NCI-H1436 (cell line): ENCODE results near the gene CPA5.
"Not testable (repeated sequence)": the region's sequence is repeated elsewhere in the genome, so short reads cannot be mapped to it uniquely, and the experiment has no call there.

Experiments used
- DNase-seq: peaks from one replicate; lab custom pipeline; 2025; lab: John Stamatoyannopoulos, UW

The CPA5 gene

DNA sequence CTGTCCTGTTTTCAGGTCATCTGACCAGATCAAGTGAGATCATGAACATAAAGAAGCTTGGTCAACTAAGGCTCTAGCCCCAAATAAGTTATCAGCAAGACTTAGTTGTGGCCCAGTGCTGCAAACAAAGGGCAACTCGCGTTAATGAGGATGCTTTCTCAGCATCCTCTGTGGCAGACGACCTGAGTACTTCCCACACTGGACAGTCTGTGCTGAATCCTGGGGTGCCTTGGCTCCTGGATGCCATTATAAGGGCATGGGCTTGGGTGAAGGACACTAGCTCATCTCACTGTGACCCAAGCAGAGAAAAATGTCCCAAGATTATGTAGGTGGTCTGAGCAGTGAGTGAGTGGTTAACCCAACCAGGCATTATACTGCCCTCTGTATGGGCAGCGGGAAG, 13.9 kb downstream of the CPA5 start:
- no peak for DNase-seq

DNA sequence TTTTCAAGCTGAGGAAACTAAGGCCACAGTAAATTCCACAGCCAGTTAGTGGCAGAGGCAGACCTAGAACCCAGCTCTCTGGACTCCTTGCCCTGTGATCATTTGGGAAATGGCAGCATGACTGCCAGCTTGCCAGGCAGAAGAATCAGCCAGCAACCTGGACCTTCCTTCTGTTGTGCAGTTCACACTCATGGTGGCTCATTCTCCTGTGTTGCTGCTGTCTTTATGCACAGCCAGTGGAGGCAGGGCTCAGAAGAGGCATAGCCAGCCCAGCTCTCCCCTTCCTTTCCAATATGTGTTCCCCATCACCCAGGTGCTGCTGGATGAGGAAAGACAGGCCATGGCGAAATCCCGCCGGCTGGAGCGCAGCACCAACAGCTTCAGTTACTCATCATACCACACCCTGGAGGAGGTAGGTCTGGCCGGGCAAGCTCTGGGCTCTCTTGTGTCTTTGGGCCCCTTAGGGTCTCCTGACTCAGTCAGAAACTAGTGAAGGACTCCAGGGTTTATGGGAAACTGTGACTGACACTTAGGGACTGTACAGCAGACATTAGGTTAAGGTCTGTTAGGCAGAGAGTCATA, 14.8 kb downstream of the CPA5 start:
- no peak for DNase-seq

DNA sequence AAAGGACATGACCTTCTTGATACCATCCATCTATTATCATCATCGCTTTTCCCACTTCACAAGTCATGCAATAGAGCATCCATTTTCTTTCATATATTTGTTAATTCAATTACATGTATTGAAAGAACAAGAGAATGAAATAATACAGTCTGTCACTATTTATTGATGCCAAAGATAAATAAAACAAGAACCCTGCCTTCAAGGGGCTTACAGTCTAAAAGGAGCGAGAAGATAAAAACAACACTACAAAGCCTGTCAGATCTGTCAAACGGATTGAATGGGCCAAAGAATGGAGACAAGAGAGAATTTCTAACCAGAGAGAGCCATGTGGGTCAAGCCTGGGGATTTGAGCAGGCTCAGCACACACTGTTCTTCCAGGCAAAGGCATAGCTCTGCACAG, 15.9 kb downstream of the CPA5 start:
- no peak for DNase-seq

DNA sequence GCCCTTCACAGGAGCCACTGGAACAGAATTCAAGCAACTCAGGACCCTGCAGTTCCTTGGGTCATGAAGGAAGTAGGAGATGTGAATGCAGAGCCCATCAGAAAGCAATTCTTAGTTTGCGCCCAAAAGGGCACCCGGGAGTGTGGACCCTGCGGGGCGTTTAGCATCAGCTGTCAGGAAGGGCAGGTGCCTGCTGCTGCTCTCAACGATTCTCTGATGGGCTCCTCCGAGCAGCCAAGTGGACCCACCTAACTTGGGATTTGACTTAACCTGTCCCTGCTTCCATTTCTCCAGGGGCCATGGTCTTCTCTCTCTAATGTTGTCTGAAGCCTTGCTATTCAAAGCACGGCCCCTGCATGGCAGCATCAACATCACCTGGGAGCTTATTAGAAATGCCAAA, 17.1 kb downstream of the CPA5 start:
- no peak for DNase-seq

DNA sequence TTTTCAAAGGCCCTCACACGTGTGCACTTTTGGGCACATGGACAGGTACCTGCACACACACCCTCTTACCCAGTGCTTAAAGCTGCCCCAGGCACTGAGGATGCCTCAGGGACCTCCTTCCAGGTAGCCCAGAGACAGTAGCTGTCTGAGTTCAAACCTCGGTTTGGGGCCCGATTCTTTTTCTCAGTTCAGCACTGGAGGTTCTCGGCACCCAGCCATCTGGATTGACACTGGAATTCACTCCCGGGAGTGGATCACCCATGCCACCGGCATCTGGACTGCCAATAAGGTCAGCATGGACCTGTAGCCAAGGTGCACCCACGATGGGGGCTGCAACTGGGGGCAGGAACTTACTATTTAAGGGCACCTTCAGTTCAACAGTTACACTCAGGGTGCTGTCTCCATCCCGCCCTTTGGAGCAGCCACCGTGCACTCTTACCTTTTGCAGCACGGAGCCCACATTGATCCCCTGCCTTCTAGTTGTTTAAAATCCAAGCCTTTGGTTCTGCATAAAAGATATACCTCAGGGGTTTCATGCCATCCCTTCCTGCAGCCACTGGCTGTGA, 17.7 kb downstream of the CPA5 start:
- DNase-seq: no peak

DNA sequence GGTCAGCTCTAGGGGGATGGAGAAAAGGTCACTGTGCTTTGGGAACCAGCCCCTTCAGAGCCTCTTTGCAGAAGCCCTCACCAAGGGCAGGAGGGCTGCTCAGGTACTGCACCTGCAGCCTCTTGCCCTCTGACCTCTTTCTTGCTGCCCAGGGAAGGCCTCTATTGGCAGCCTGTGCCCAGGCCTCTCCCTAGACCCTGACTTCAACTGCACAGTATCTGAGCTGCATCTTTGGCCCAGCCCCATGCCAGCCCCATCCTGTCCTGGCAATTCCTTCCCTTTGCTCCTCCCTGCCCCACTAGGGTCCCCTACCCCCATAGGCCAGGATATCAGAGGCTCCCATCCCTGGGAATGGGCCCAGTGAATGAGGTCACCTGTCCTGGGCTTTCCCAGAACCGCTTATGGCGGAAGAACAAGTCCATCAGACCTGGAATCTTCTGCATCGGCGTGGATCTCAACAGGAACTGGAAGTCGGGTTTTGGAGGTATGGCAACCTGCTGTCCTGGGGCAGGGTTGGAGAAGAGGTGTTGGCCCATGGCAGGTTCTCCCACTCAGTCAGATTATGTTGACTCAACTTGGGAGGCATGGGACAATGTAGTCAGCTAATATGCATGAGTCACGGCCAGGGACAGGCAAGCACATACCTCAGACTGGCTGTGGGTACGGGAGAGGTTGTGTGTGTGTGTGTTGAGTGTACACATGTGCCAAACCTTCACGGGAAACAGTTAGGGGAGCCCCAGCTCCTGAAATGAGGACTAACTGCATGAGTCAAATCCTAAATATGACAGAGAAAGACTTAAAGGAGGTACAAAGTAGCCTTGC, 18.6 kb downstream of the CPA5 start:
- DNase-seq: no peak

DNA sequence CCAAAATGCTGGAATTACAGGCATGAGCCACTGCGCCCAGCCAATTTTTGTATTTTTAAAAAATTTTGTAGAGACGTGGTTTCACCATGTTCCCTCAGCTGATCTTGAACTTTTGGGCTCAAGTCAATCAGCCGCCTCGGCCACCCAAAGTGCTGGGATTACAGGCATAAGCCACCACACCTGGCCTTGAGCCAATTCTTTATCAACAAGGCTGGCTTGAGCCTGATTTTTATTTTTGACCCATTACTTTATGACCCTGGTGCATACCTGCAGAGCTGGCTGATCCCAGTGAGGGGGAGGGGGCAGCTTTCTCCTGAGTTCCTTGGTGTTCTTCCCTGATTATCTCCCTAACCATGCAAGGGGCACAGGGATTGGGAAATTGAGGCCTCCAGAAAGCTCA, 19.8 kb downstream of the CPA5 start:
- DNase-seq: no peak

DNA sequence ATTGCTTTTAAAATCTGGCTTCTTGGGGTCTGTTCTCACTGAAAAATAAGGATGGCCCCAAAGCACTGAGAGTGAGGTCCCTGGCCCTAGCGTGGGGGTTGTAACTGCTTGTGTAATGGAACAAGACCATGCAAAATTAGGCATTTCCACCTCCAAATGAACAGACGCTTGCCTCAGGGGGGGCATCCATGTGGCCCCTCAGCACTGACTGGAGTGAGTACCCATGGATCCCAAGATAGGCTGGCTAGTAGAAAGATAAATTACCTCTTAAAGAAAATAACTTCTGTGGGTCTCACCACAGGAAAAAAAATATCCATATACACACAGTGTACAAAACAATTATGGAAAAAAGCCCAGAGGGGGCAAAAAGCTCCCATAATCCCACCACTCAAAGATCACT, 20.5 kb downstream of the CPA5 start:
- DNase-seq: no peak

DNA sequence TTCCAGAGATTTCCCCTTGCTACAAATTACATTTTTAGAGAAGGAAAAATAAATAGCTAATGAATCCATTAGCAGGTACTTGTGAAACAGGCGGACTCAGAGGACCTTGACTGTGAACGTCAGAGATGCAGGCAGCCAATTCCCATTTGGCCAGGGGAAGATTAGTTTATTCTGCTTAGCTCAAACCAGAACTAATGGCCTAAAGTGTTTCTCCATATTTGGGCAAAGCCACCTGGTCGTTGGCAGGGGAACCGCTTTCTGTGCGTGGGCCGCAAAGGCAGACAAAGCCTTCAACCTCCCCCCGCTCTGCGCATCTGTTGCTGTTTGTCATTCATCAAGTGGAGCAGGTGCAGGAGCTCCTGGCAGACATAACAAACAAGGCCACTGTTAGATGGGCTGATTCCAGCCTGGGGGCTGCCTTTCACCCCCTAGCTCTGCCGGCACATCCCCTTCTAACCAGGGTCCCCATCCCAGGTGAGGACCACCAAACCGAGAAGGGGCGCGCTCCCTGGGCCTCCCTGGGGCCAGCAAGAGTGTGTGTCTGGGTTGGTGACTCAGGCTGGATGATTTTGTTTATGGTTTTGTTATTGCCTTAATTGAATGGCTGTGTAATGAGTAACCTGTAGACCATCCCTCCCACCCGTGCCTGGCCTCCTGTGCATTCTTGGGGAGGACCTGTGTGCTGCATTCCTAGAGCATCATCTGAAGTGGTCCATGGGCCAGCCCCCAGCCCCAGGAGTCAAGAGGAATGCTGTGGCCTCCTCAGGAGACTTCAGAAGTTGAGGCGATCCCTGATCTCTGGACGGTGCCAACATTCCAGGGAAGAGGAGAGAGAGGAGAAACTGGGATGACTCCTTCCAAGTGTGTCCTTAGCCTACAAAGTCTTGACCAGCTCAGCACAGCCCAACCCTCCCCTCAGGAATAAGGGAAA, 21.2 kb downstream of the CPA5 start:
- DNase-seq: peak; percentile 99

DNA sequence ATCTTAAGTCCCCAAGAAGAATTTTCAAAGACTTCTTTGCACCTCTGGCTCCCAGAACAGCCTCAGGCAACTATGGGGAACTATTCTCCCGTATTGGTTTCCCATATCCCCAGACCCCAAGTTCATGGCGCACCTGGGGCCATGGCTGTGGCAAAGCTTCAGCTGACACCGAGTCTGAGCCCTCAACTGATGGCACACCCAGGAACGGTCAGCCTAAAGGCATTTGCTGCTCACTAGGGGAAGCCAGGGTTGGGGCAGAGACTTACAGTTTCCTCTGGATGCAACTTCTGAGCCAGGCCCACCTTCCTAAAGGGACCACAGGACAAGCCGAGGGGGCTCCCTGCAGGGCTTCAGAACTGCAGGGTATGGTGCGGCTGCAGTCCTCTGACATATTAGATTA, 21.9 kb downstream of the CPA5 start:
- no peak for DNase-seq

DNA sequence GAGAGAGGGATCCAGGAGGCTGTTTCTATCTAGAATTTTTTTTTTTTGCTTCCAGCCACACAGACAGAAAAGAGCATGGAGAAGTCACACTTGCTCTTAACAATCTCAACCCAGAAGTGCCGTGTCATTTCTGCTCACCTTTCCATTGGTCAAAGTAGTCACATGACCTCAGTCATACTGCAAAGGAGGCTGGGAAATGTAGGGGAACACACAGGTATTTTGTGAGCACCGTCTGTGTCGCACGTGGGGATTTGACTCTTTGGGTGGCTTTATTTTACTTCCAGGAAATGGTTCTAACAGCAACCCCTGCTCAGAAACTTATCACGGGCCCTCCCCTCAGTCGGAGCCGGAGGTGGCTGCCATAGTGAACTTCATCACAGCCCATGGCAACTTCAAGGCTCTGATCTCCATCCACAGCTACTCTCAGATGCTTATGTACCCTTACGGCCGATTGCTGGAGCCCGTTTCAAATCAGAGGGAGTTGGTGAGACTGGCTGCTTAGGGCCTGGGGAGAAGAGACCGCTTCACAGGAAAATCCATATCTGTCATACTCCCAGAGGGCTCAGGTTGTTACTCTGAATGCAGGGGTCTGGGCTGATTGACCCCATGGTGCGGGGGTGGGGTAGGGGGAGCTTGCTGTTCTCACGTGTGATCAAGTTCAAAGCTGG, 22.6 kb downstream of the CPA5 start:
- peak; percentile 57 for DNase-seq

DNA sequence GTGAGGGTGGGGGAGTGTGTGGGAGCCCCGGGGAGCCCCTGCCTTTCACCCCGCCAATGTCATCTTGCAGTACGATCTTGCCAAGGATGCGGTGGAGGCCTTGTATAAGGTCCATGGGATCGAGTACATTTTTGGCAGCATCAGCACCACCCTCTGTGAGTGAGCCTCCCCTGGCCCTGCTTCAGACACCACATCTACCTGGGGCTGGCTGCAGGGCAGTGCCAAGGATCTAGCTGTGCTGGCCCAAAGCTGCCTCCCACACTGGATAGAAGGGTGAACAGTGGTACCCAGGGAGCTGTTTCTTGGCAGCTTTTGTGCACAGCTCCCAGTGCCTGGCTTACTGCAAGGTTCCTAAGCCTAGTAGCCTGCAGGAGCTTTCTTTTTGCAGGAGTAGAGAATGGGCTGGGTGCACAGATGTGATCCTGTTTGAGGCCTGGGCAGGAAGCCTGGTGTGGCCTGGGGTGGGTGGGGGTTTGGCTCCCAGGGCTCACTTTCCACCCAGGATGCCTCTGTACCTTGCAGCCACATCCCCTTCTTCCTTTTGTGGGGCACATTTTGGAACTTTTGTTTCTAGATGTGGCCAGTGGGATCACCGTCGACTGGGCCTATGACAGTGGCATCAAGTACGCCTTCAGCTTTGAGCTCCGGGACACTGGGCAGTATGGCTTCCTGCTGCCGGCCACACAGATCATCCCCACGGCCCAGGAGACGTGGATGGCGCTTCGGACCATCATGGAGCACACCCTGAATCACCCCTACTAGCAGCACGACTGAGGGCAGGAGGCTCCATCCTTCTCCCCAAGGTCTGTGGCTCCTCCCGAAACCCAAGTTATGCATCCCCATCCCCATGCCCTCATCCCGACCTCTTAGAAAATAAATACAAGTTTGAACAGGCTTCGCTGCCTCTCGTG, 23.5 kb downstream of the CPA5 start:
- DNase-seq: no peak

DNA sequence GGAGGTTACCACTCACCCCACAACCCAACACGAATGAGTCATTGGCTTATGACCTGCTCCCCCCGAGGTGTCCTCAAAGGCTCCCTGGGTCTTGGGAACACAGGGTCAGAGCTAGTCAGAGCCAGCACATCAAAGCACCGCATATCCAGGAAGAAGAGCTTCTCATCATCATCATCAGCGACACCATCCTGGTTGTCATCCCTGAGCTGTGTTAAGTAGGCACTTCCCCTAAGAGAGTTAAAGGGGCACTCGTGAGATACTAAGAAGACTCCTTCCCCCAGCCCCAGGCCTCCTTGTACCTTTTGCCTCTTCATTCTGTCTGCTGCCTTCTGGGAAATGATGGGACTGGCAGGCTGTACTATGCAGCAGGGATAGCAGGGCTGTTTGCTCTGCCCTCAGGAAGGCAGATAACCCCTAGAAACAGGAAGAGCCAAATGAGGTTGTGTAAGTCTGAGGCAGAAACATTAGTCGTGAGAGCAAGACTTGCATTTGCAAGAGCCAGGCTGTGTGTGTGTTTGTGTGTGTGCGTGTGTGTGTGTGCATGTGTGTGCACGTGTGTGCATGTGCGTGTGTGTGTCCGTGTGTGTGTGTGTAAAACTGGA, 24.6 kb downstream of the CPA5 start:
- DNase-seq: no peak

DNA sequence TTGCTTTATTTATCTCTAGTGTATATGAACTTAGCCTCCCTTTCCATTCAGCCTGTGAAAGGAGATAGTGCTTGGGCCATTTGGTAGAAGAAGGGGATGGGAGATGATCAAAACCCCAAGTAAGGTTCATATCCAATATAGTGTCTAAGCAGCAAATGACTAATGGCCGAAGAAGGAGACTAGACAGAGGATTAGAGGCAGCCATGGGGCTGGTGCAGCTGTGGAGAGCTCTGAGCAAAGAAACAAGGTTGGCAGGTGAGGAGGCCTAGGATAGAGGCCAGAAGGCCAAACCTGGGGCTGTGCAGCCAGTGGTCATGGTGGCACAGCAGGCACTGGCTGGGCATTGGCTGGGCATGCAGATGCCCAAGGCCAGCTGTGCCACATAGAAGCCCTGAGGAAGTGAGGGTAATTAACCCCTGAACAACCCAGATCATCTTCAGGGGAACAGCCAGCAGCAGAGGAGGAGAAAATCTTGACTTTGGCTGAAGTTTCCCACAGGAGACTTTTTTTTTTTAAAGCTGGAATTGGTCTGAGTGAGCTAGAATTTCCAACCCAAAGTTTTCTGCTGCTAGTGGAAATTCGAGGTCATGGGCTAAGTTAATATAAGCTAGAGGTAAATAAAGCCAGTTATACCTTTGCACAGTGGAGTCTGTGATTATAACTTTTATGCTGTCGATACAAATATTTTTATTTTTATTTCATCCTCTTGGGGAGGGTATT, 25.4 kb downstream of the CPA5 start:
- no peak for DNase-seq

DNA sequence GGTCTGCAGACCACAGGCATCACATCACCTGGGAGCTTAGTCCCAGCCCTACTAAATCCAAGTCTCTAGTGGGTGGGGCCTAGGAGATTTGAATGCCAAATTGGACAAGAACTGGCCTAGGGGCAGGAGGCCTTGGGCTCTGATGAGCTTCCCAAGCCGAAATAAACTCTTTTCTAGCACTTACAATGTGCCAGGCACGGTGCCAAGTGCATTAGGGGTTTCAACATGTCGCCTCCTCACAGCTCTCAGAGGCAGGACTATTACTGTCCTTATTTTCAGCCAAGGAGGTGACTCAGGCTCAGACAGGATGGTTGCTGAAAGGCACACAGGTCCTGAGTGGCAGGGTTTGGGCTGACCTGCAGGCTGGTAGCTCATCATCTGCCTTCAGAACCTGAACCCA, 26.4 kb downstream of the CPA5 start:
- DNase-seq: no peak

DNA sequence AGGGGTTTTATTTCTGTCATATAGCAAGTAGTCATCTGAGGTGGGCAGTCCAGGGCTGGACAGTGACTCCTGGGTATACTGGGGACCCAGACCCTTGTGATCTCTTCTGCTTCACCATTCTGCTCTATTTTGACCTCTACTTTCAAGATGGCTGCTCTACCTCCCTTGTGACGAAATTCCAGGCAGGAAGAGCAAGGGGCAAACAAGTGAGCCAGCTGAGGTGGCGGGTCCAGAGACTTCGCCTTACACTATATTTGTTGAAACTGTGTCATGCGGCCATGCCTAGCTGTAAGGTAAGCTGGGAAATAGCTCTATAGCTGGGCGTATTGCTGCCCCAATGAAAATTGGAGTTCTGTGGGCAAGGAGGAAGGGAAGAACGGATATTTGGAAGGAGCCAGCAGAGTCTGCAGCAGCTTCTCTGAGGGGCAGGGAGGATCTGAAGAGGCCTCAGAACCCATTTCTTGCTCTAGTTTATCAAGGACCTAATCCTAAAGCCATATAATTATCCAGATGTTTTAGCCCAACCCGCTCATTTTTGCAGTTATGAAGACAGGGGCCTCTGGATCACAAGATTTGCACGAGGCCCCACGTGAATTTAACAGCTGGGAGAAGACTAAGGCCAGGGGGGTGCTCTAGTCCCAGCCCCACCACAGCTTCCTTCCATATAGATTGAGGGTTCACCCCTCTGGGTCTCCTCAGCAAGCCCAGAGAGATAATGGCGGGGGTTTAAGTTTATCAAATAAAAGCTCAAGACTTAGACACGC, 28.0 kb downstream of the CPA5 start:
- DNase-seq: no peak

DNA sequence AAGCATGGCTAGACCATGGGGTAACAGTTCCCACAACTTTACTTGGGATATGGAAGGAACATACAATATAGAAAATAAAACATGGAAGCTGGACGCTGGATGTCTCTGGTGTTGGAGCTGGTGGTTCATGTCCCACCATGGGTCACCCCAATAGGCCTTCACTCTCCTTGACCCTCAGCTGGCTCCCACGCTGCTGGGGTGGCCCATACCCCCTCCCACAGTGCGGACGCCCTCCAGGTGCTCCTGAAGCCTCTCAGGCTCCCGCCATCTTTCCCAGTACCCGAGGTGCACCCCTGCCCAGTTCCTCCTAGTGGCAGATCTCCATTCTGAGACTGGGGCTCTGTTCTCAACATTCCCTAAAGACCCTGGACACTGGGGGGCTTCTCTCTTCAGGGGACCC, 29.9 kb downstream of the CPA5 start:
- DNase-seq: no peak

DNA sequence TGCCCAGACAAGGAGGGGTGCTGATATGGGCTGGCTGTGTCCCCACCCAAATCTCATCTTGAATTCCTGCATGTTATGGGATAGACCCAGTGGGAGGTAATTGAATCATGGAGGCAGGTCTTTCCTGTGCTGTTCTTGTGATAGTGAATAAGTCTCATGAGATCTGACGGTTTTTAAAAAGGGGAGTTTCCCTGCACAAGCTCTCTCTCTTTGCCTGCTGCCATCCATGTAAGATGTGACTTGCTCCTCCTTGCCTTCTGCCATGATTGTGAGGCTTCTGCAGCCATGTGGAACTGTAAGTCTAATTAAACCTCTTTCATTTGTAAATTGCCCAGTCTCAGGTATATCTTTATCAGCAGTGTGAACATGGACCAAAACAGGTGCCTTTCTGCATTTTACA, 31.8 kb downstream of the CPA5 start:
- DNase-seq: not testable (repeated sequence)

DNA sequence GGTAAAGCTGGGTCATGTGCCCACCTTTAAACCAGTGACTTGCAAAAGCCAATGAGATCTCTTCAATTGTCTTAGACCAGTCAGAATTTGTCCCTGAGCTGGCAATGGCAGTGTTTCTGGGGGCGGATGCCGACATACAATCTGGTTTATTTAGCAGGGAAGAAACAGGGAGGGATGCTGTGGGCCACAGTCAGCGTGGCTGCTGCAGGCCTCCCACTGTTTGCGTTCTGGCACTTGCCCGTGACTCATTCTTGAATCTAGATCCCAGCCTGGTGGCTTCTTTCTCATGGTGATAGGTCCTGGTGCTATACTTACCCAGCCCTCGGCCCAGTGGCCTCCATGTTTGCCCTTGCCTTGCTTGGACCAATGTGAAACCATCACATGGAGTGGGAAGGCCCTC, 32.6 kb downstream of the CPA5 start:
- DNase-seq: no peak
